ENCODE measurements around the gene LPAR3.

DNA sequence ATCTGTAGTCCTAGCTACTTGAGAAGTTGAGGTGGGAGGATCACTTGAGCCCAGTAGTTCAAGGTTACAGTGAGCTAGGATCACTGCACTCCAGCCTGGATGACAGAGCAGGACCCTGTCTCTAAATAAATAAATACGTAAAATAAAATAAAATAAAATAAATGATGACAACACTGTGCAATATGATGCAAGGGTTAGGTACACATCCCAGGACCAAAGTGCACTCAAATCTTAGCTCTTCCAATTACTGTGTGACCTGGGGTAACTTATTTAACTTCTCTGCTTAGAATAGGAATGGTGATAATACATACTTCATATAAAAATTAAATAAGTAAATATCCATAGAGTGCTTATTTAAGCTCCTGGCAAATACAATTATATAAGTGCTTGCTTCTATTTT lies 53.5 kb downstream of the LPAR3 start:
- TF ChIP-seq CTCF (conservative IDR thresholded peaks at IDR 0.05 in 1 of 2, IDR thresholded peaks at IDR 0.05 in 1 of 2; ENCODE audit: low read depth in 1 of 2, low read length in 2 of 2) (no peak), EZH2 (IDR thresholded peaks at IDR 0.05; ENCODE audit: low read length, missing control alignments) (no peak)

Measured in fibroblast of lung (primary cell).